K562 (cell line): Measurements from ENCODE around the gene CORO2A. TPM values are rescaled to one million over a fixed set of nuclear protein-coding genes. Genes with fewer than 3 reads are reported as not detected.

ENCODE experiments used
- CEBPB ChIP-seq: fragments of 450-650 bp; IDR thresholded peaks from 2 replicates; pipeline ENCODE4 v1.6.1; 2016; ENCODE audit warnings: missing genetic modification characterization, missing compliant biosample characterization
- CHCHD3 ChIP-seq: fragments of 250-450 bp; sonication (Bioruptor Pico); IDR thresholded peaks from 2 replicates; pipeline ENCODE4 v2.1.2; 2022; ENCODE audit warnings: mild to moderate bottlenecking
- DACH1 ChIP-seq: fragments of 450-650 bp; IDR thresholded peaks from 2 replicates; pipeline ENCODE4 v1.6.1; 2018; ENCODE audit not compliant: partially characterized antibody
- DMBX1 ChIP-seq: fragments of 250-450 bp; sonication (Bioruptor Pico); IDR thresholded peaks from 2 replicates; pipeline ENCODE4 v1.8.0; 2022; ENCODE audit warnings: inconsistent platforms, mild to moderate bottlenecking, moderate library complexity, borderline replicate concordance
- EP300 ChIP-seq: IDR thresholded peaks from 2 replicates; pipeline ENCODE4 v1.6.1; 2012; ENCODE audit warnings: low read length, improper control_type of control experiment
- HMG20B ChIP-seq: fragments of 250-450 bp; sonication (Bioruptor Pico); IDR thresholded peaks from 2 replicates; pipeline ENCODE4 v1.5.0; 2021; ENCODE audit warnings: mild to moderate bottlenecking
- KDM5B ChIP-seq: fragments of 200-600 bp; sonication (generic); IDR thresholded peaks from 2 replicates; pipeline ENCODE4 v1.6.1; 2012; ENCODE audit warnings: low read depth, mild to moderate bottlenecking, moderate library complexity, low read length, control low read depth, inconsistent platforms; ENCODE audit not compliant: insufficient replicate concordance
- KHSRP ChIP-seq: fragments of 450-650 bp; IDR thresholded peaks from 2 replicates; pipeline ENCODE4 v1.6.1; 2017
- KLF16 ChIP-seq: IDR thresholded peaks from 2 replicates; pipeline ENCODE4 v1.6.1; 2016; ENCODE audit warnings: antibody characterized with exemption
- MLX ChIP-seq, 2 experiments: fragments of 450-650 bp in 1 of 2; sonication (generic) in 1 of 2; formaldehyde crosslinking; conservative IDR thresholded peaks; 2 replicates each; pipeline versions ENCODE4 v1.4.0 to v1.8.1; 2020 to 2022; ENCODE audit warnings: mild to moderate bottlenecking in 1 of 2, missing genetic modification reagents in 1 of 2
- NCOA2 ChIP-seq, 2 experiments: fragments of 450-650 bp; IDR thresholded peaks; 2 replicates each; pipeline ENCODE4 v1.6.1; 2018; ENCODE audit warnings: mild to moderate bottlenecking in 2 of 2, moderate library complexity in 1 of 2; ENCODE audit not compliant: partially characterized antibody in 2 of 2
- NR3C1 ChIP-seq: sonication (generic); formaldehyde crosslinking; IDR thresholded peaks from 2 replicates; pipeline ENCODE4 v1.8.1; 2022; ENCODE audit warnings: missing genetic modification reagents
- PHB ChIP-seq: fragments of 250-450 bp; sonication (Bioruptor Pico); IDR thresholded peaks from 2 replicates; pipeline ENCODE4 v1.5.0; 2021
- POLR2AphosphoS2 ChIP-seq: IDR thresholded peaks from 2 replicates; pipeline ENCODE4 v1.6.1; 2012; ENCODE audit warnings: low read length, improper control_type of control experiment
- PRDM10 ChIP-seq: fragments of 450-650 bp; IDR thresholded peaks from 2 replicates; pipeline ENCODE4 v1.6.1; 2018; ENCODE audit not compliant: partially characterized antibody
- SMARCE1 ChIP-seq: fragments of 450-650 bp; IDR thresholded peaks from 2 replicates; pipeline ENCODE4 v1.7.1; 2016; ENCODE audit warnings: mild to moderate bottlenecking
- SP2 ChIP-seq: IDR thresholded peaks from 2 replicates; pipeline ENCODE4 v1.6.1; 2011; ENCODE audit warnings: mild to moderate bottlenecking, low read depth, low read length, moderate library complexity; ENCODE audit not compliant: poor library complexity, severe bottlenecking; ENCODE audit errors: extremely low read depth
- TBL1XR1 ChIP-seq, 2 experiments: IDR thresholded peaks; 2 replicates each; pipeline ENCODE4 v1.6.1; 2012; ENCODE audit warnings: improper control_type of control experiment in 2 of 2, low read length in 2 of 2, mild to moderate bottlenecking in 1 of 2
- TCF7 ChIP-seq: sonication (generic); IDR thresholded peaks from 2 replicates; pipeline ENCODE4 v1.6.1; 2016; ENCODE audit warnings: antibody characterized with exemption, borderline replicate concordance
- TEAD4 ChIP-seq, 2 experiments: sonication (generic) in 1 of 2; formaldehyde crosslinking in 1 of 2; IDR thresholded peaks; 2 replicates each; pipeline versions ENCODE4 v1.6.1 to v1.8.0; 2012 to 2022; ENCODE audit warnings: borderline replicate concordance in 1 of 2, inconsistent platforms in 1 of 2, low read length in 1 of 2, mild to moderate bottlenecking in 1 of 2, missing genetic modification reagents in 1 of 2
- TGIF2 ChIP-seq: sonication (generic); formaldehyde crosslinking; IDR thresholded peaks from 2 replicates; pipeline ENCODE4 v1.8.1; 2022; ENCODE audit warnings: mild to moderate bottlenecking, missing genetic modification reagents, moderate library complexity
- UBTF ChIP-seq, 2 experiments: IDR thresholded peaks; 2 replicates each; pipeline ENCODE4 v1.6.1; 2012; ENCODE audit warnings: improper control_type of control experiment in 2 of 2, low read depth in 2 of 2, low read length in 2 of 2, borderline replicate concordance in 1 of 2
- ZNF175 ChIP-seq: fragments of 200-800 bp; sonication (Bioruptor generic); IDR thresholded peaks from 2 replicates; pipeline ENCODE4 v1.6.1; 2016; ENCODE audit warnings: low read depth, mild to moderate bottlenecking, missing genetic modification characterization, missing compliant biosample characterization
- ZNF75A ChIP-seq: fragments of 450-650 bp; formaldehyde crosslinking; IDR thresholded peaks from 2 replicates; pipeline ENCODE4 v1.4.0; 2020; ENCODE audit warnings: mild to moderate bottlenecking
- polyA plus RNA-seq, 8 experiments: library from polyadenylated mRNA; depleted of rRNA in 4 of 8; stranded (reverse) in 5 of 8; unstranded in 3 of 8; fragments of >200 nt; fragmentation: Nextera tagmentation in 2 of 8; fragmentation: Illumina TruSeq in 1 of 8; extraction: Ambion mirVana in 2 of 8; extraction: Trizol in 1 of 8; gene quantifications; 2 replicates each; pipeline versions ENCODE4 v1.2.1 to v1.2.3, GENCODE V29; 2011 to 2014; ENCODE audit warnings: inconsistent platforms in 1 of 8, missing spikeins in 1 of 8
- total RNA-seq, 7 experiments: library from RNA; depleted of rRNA in 6 of 7; stranded (reverse); fragments of >200 nt in 6 of 7; fragmentation: Illumina TruSeq in 2 of 7; extraction: Trizol in 2 of 7; gene quantifications; 2 replicates each; pipeline versions ENCODE4 v1.2.1 to v1.2.3, GENCODE V29; 2011 to 2021; ENCODE audit warnings: low replicate concordance in 1 of 7

Gene CORO2A
- total and polyA plus RNA-seq, 9 of the 15 experiments (the other 6 are each of a cell fraction or from before 2014, with no cell fraction given): 9.5 to 26.6 (median 18.0) TPM

- TF ChIP-seq MLX (CRISPR knock-in tag; conservative IDR thresholded peaks at IDR 0.05) (no peak), HMG20B (CRISPR knock-in tag) (no peak), TBL1XR1 (IDR thresholded peaks at IDR 0.05; ENCODE audit: low read length in 2 of 2) (no peak), DMBX1 (no peak), ZNF175 (CRISPR knock-in tag) (no peak), PHB (no peak), ZNF75A (no peak), SP2 (no peak), EP300 (peak; percentile 69; the same call in 1 of the 2 replicates), SMARCE1 (0 out of 2 replicates have a peak, but pooled peaks have one; percentile 18), UBTF (IDR thresholded peaks at IDR 0.05; ENCODE audit: borderline replicate concordance in 1 of 2, low read depth in 2 of 2, low read length in 2 of 2) (no peak), TCF7 (no peak), CEBPB (tag) (no peak), DACH1 (no peak), TGIF2 (no peak), KDM5B (no peak), CHCHD3 (CRISPR knock-in tag) (no peak), NR3C1 (CRISPR knock-in tag) (no peak), NCOA2 (IDR thresholded peaks at IDR 0.05; ENCODE audit: partially characterized antibody in 2 of 2) (no peak), POLR2AphosphoS2 (no peak), KLF16 (peak; percentile 52; the same call in 1 of the 2 replicates), PRDM10 (no peak), KHSRP (no peak), TEAD4 (IDR thresholded peaks at IDR 0.05; ENCODE audit: low read length) (peak; percentile 28; the same call in 1 of the 2 replicates), TEAD4 (CRISPR knock-in tag; IDR thresholded peaks at IDR 0.05; ENCODE audit: borderline replicate concordance) (no peak)
Observed at GRCh38 chr9:98168941-98169488, 23.4 kb downstream of the CORO2A start (continued).
